NCI-H510A treated with DMSO at 0.1 percent for 48 hours (cell line): ENCODE results near the gene TASP1.

Experiments
- DNase-seq: peaks from one replicate; lab custom pipeline; 2025; lab: John Stamatoyannopoulos, UW

Gene TASP1

GRCh38 chr20:13436530-13436929, 202.2 kb downstream of the TASP1 start:
- no peak for DNase-seq

DNA sequence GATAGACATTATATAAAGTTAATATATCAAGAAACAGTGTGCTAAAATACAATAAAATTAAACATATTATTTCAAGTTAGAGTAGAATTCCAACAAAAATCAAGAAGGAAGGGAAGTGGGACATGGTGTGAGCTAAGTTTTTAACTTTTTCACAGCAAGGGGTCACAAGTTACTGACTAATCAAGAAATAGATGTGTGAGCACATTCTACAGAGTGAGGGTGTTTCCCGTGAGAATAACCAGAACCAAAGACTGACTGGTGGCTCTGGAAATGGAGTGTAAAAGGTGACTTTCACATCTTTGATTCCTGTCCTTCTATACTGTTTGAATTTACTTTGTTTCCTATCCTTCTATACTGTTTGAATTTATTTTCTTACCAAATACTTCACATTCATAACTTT, 206.6 kb downstream of the TASP1 start:
- no peak for DNase-seq

GRCh38 chr20:13430346-13431002, 208.3 kb downstream of the TASP1 start:
- no peak for DNase-seq

DNA sequence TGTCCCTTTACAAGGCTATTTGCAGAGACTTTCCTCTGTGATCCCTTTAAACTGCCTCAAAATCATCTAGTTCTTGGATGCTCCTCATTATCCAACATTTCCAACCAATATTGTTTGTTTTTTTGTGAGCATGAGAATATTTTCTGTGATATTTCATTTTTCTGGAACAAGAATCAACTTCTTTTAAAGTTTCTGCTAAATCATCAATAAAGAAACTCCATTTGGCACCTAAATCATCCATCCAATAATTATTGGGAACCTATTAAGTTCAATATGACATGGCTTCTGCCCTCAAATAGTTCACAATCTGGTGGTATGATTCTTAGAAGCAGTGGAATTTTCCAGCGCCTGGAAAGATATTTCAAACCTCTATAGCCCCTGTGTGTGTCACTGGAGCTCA, 210.0 kb downstream of the TASP1 start:
- no peak for DNase-seq

- no peak for DNase-seq
Measured at GRCh38 chr20:13426870-13427269, 211.9 kb downstream of the TASP1 start.

DNA sequence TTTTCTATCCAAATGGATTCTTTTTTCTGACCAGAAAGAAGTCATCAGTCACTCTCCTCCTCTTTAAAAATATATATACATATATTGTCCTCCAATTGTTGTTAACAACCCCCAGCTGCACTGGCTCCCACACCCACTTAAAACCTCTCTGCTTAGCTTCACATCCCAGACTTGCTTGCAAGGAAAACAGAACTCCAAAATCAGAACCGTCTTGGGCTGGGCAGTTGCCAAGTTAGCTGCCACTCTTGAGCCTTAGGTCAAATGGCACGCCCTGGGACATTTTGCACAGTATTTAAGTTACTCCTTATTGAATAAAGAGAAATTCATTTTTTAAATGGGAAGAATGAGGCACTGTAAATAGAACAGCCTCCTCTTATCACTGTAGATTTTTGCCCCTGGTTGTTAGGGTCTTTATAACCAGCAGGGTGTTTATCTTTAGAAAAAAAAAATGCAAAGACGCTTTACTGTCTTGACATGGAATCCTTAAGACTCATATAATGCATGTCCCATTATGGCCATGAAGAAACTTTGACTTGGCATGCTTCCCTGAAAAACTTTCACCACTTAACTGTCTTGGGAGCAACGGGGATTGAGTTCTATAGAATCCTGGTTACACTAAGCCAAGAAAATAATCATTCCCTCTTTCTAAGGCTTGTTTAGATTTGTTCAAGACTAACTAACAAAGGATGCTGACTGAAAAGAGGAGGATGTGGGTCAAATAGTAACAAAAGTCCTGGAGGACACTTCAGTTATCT, 213.2 kb downstream of the TASP1 start:
- no peak for DNase-seq

- no peak for DNase-seq
Measured at GRCh38 chr20:13424174-13424833, 214.4 kb downstream of the TASP1 start.

DNA sequence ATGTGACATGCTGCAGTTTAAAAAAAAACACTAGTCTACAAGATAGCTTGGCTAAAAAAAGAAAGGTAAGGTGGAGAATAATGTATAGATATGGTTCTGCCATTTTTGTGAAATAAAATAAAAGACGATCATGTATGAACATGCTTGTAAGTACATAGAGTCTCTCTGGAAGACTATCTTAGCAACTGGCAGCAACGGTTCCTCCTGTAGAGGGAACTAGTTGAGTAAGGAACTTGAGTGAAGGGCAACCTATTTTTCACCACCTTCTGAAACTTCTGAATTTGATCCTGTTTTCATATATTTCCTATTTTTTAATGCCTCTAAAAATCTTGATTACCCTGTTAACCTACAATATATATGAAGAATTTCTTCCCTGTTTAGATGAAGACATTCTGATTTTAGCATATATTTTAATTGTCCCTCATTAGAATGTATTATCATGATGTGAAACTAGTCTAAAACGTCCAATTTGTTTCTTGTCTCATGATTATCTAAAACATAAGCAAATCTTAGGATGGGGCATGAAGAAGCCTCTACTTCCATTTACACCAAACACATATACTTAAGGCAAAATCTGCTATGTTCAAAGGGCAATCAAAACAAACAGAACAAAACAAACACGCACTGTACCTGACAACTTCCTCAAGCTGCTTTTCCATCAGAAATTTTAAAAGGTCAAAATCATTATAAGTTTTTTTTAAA, 215.1 kb downstream of the TASP1 start:
- DNase-seq: no peak

- DNase-seq: no peak
Measured at GRCh38 chr20:13422637-13423036, 216.1 kb downstream of the TASP1 start.

- DNase-seq: no peak
Measured at GRCh38 chr20:13420625-13421024, 218.1 kb downstream of the TASP1 start.

DNA sequence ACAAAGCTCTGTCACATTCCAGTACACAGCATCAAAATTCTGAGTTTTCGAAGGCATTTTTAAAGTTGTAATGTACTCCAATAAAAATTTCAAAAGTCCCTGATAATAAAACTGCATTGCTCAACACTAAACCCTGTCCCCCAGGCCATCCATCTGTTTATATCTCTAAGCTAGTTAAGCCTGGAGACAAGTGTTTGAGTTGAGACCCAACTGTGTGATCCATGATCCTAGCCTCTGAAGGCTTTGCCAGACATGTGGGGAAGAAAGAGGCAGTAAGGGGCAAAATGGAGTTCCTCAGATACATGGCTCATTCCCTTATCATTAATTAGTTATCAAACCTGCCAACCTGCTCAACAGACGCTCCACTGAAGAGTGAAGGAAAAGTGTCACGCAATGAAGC, 219.3 kb downstream of the TASP1 start:
- DNase-seq: no peak

GRCh38 chr20:13418263-13419229, 220.2 kb downstream of the TASP1 start:
- no peak for DNase-seq

DNA sequence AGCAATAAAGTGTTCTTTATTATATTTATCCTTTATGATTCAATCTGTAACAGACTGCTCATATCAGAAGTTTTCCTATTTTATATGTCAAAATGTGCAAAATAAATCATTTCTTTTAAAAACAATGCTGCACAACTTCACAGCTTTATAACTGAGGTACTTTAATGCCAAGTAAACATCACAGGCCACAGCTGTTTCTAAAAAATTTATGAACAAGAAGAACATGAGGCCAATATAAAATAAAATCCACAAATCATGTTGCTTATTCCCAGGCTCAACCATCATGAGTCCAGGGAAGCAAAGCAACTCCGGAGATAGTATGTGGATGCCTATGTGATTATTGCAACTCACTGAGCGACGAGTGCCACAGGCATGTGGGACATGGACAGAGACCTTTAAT, 222.2 kb downstream of the TASP1 start:
- DNase-seq: no peak

DNA sequence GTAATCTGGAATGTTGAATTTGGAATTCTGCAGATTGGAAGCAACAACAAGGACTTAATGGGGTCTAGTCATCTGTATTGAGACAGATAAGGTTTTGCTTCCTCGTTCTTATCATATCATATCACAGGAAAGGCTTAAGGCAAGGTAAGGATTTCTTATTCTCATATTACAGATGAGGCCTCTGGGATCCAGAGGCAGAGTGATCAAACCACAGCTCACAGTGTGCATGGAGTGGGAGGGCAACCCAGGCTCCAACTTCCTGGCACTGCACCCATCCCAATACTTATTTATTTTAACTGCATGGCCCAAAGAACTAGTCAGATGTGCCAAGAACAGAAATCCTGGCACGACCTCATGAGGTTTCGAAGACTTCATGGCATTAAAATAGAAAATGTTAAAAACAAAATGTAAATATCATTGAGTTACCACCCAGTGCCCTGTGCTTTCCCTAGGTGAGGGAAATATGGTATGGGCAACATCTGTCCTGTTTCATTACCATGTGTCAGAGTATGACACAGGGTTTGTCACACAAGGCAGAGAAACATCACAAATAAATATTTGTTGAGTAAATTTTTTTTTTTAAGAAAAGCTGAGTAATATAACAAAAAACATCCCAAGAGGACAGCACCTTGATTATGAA, 225.8 kb downstream of the TASP1 start:
- no peak for DNase-seq

DNA sequence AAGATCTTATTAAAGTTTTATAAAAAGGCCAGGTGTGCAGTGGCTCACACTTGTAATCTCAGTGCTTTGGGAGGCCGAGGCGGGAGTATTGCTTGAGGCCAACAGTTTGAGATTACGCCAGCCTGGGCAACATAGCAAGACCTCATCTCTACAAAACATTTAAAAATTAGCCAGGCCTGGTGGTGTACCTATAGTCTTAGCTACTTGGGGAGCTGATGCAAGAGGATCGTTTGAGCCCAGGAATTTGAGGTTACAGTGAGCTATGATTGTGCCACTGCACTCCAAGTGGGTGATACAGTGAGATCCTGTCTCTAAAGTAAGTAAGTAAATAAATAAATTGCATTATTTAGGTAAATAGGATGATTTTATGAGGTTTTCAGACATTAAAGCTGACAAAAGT, 234.4 kb downstream of the TASP1 start:
- no peak for DNase-seq

GRCh38 chr20:13403453-13403852, 235.3 kb downstream of the TASP1 start:
- DNase-seq: no peak

DNA sequence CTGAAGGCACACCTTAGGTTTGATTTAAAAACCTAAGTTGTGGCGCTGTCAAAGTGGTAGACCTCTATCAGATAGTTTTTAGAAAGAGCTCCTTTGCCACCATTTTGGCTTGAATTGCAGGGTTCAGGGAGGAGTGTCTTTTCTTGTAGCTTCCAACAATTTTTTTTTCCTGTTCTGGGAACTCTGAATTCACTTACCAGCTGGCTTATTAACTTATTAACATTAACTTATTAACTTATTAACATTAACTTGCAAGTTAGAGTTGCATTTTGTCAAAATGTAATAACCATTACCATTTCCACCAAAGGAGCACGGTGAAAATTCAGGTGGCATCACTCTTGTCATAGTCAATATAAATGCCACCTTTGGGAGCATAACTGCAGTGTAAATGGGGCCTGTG, 235.7 kb downstream of the TASP1 start:
- no peak for DNase-seq

GRCh38 chr20:13402171-13402760, 236.5 kb downstream of the TASP1 start:
- DNase-seq: no peak

GRCh38 chr20:13401596-13401995, 237.1 kb downstream of the TASP1 start:
- DNase-seq: no peak

GRCh38 chr20:13400453-13400852, 238.3 kb downstream of the TASP1 start:
- DNase-seq: no peak

DNA sequence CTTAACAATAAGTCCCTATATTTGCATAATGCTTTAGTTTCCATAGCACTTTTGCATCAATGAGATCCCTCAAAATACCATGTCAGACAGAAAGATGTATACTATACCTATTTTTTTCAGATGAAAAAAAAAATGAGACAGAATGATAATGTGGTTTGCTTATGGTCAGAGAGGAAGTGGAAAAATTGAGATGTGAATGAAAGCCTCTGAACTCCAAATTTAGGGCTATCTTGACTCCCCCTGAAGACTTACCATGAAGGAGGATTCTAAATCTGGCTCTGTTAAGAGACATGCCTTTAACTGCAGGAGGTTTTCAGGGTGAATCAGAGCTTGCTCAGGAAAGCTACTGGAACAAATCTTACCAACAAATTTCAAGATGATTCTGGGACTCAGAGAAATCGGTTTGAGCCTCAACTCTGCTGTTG, 241.4 kb downstream of the TASP1 start:
- no peak for DNase-seq
